HG02798 (cell line): ENCODE data around the gene CDYL.
"Not testable (repeated sequence)": the region's sequence is repeated elsewhere in the genome, so short reads cannot be mapped to it uniquely, and the experiment has no call there.

Source experiments
- ATAC-seq: cut with Tn5 transposase; IDR thresholded peaks from one replicate; pipeline ENCODE4 v1.9.1; 2021; ENCODE audit warnings: mild to moderate bottlenecking; ENCODE audit not compliant: unreplicated experiment, poor library complexity

CDYL gene

DNA sequence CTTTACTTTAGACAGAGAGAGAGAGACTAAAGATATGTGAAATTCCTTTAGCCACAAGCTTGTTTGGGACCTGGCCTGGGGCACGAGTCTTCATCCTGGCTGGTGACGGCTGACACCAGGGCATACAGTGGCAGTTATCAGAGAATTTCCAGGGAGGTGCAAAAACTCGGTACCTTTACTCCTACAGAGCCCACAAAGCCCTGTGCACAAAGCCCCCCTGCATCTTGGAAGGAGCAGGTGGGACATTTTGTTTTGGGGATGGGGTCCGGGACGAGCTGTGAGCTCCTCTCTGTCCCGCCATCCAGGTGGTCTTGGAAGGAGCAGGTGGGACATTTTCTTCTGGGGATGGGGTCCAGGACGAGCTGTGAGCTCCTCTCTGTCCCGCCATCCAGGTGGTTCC is 198.8 kb downstream of the CDYL start:
- no peak for ATAC-seq

DNA sequence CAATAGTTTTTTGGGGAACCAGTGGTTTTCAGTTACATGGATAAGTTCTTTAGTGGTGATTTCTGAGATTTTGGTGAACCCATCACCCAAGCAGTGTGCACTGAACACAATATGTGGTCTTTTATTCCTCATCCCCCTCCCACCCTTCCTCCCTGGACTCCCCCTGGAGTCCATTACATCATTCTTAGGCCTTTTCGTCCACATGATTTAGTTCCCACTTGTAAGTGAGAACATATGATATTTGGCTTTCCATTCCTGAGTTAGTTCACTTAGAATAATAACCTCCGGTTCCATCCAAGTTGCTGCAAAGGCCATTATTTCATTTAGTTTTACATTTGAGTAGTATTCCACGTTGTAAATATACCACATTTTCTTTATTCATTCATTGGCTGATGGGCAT is 199.3 kb downstream of the CDYL start:
- no peak for ATAC-seq

DNA sequence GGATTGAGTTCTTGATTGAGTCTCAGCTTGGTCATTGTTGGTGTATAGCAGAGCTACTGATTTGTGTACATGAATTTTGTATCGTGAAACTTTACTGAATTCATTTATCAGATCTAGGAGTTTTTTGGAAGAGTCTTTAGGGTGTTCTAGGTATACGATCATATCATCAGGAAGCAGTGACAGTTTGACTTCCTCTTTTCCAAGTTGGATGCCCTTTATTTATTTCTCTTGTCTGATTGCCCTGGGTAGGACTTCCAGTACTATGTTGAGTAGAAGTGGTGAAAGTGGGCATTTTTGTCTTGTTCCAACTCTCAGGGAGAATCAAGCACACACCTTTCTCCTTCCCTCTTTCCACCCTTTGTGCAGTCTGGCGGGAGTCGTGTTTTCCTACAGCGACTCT is 201.3 kb downstream of the CDYL start:
- ATAC-seq = no peak

DNA sequence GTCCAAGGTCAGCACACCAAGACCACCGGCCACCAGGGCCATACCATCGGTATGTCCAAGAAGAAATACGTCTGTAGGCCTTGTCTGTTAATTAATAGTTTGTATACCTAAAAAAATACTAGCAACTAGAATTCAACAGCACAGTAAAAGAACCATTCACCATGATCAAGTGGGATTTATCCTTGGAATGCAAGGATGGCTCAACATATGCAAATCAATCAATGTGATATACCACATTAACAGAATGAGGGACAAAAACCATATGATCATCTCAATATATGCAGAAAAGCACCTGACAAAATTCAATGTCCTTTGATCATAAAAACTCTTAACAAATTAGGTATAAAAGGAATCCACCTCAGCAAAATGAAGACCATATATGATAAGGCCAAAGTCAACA is 203.2 kb downstream of the CDYL start:
- no peak for ATAC-seq

DNA sequence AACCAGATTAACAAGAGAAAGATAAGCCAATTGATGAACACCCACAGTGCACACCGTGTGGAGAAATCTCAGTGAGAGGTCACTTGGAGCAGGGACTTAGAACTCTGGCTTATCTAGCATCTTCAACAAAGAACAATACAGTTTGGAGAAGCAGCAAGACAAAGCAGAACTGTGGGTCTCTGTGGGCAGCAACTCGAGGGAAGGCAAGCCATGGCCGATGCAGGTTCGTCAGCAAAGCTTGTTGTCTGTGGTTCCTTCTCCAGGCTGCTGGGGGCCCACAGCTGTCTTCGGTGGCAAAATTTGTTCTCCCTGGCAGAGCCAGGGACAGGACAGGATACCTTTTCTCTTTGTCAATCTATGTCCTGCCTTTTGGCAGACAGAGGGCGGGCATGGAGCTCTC is 205.6 kb downstream of the CDYL start:
- no peak for ATAC-seq

DNA sequence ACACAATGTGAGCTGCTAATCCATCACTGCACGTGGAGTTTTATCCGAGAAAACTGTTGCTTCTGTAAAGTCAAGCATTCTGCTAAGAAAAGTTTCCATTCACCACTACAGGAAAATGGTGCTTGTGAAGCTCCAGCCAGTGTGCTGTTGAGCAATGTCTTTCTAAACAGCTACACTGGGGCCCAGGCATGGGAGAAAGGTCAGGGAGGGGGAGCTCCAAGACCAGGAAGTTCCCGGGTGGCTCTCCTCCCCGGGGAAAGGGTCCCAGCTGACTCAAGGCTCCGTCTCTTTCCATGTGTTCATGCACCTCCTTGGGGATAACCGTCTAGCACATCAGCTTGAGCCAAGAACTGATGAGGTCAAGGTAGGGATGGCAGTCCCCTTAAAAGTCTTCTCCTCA is 207.1 kb downstream of the CDYL start:
- no peak for ATAC-seq

DNA sequence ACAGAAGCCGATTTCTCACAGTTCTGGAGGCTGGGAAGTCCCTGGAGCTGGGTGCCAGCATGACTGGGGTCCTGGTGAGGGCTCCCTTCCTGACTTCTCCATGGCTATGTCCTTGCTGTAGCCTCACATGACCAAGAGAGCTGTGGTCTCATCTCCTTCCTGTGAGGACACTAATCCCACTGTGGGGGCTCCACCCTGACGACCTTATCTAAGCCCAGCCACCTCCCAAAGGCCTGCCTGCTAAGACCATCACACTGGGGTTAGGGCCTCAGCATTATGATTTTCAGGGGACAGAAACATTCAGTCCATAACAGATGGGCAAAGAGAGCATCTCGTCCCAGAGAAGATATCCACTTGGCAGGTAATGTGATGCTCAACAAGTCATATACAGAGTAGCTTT is 210.8 kb downstream of the CDYL start:
- ATAC-seq = no peak

DNA sequence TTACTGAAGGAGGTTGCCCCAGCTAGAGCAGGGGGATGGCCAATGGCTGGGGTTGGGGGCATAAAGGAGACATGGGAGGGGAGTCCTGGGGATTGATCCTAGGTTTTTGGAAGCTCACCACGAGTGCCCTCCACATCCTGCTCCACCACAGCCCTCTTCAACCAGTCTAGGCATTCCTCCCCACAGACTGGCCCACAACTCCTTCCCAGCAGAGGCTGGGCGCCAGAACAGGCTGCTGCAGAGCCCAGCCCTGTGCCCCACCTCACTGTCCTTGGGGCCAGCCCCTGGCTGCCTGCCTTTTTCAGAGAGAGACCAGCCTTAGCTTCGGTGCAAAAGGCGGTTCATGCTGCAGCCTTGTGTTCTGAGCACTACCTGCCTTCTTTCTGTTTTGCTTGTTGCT is 211.2 kb downstream of the CDYL start:
- ATAC-seq = no peak

DNA sequence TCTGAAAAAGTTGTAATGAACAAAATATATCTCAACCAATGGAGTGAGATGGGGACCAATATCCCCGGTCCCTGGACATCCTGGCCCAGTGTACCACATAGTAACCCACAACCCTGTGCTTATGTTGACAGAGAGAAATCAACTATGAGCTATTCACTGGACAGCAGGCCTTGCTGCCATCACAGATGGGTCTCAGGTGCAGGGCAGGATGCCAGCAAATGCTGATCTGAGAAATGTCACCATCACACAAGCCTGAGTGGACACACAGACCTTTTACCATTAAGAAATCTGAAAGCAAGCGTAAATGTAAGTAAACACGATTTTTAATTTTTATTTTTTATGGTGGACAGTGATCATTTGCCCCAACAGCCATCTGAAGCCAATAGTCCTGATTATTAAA is 218.5 kb downstream of the CDYL start:
- no peak for ATAC-seq

DNA sequence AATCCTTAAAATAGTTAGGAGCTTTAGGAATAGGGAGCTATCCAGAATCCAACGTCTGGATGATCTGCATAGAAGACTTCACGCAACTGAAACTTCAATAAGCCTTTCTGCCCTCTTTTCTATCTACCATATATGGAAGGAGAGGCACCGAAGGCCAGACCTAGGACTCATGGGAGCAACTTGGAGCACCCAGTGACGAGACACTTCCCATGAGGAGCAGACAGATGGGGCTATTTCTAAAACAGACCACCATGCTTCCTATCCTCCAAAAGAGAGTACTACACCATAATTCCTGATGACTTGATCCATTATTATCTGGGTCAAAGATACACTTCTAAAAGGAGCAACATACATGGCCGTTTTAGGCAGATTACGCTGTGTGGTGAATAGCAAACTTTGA is 221.7 kb downstream of the CDYL start:
- no peak for ATAC-seq

DNA sequence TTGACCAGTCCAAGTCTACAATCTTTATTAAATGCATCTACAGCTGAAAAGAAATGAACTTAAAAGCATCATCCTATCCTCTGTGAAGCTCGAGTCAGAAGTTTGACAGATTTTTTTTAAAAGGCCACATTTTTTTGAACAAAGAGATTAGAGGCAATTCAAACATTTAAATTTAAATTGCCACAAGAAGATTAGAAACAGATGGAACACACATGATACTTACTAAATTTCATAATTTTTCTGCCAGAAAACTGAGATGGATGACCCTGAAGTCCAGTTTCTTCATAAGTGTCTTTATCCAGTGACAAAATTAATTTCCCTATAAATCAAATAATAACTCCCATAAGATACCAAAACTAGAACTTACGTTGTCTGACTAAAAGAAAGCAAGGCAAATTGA is 223.4 kb downstream of the CDYL start:
- no peak for ATAC-seq

DNA sequence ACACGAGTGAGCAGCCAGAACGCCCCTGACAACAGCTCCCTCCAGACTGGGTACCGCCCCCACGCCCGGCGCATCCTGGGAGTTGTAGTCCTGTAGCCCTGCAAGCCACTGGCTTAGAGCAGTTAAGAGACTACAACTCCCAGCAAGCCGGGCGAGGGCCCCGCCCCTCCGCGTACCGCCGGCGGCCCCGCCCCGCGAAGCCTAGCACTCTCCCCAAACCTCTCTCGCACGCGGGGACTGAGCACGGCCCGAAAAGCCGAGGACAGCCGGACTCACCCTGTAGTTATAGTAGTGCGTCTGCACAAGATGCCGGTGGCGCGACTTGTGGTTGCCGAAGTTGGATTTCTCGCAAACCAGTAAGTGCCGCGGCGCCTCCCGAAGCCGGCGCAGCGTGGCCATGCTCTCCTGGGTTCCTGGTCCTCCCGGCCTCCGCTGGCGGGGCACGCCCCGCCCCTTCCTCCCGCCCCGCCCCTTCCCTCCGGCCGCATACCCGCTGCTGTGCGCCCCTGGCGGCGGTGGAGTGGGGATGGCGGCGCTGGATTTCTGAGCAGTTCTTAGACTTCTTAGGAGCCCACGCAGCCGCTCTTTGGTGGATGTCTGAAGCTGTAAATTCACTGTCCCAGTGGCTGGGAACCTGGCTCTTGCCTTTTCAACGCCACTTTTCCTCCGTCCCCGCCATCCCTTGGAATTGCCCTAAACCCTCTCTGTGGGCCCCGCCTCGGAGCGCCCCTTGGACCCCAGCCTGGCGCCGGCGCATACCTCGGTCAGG is 227.6 kb downstream of the CDYL start, which contains the start of gene RPP40:
RPP40 (minus strand) TSS at position 434 of the 769 bp plus-strand sequence; CDS start at position 399, 35 bp downstream.
- peak; percentile 96 for ATAC-seq

DNA sequence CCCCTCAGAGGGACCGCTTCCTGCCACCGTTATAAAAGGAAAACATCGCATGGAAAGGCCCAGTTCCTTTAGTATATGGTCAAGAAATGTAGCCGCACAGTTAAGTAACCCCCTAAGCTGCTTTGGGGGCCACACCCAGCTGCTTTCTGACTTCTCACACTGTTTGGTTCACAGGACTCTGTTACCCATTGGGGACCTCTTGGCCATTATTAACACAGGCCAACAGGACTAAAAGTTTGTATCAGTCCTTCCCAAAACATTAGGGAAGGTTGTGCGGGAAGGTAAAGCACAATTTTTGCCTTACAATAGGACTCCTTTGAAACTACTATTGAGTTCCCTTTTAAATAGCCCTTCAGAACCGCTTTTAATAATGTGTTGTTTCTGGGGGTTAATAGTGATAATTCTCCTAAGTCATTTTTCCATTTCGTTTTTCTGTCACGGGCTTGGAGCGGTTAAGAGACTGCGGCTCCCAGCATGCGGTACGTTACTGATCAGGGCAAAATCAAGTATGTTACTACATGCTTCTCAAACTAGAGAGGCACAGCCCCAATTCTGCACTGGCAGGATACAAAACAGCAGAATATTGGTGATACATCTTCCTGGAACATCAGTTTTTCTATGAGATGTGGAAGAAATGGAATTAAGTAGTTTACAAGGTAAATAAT is 228.3 kb downstream of the CDYL start:
- ATAC-seq = no peak

DNA sequence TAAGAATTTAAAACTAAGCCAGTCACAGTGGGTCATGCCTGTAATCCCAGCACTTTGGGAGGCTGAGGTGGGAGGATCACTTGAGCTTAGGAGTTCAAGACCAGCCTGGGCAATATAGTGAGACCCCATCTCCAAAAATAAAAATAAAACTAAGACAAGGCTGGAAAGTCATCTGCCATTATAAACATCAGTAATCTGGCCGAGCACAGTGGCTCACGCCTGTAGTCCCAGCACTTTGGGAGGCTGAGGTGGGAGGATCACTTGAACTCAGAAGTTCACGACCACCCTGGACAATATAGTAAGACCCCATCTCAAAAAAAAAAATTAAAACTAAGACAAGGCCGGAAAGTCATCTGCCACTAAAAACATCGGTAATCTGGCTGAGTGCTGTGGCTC is 228.8 kb downstream of the CDYL start:
- not testable (repeated sequence) for ATAC-seq
